ENCODE measurements around the gene TRIM72.

TRIM72 gene

DNA sequence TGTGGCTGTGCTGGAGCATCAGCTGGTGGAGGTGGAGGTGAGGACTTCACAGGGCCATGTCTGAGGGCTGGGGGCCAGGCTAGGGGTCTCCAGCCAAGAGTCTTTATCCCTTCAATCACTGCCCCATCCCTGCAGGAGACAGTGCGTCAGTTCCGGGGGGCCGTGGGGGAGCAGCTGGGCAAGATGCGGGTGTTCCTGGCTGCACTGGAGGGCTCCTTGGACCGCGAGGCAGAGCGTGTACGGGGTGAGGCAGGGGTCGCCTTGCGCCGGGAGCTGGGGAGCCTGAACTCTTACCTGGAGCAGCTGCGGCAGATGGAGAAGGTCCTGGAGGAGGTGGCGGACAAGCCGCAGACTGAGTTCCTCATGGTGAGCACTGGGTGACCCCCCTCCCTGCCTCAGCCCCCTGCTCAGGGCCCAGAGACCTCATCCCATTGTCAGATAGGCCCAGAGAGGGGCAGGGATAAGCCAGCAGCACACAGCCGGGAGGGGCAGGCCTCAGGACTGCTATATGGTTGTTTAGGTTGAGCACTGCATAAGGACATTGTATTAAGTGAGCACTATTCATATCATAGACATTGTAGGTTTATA lies 5.3 kb downstream of the TRIM72 start:
- TF ChIP-seq EZH2phosphoT487 (IDR thresholded peaks at IDR 0.05; ENCODE audit: borderline replicate concordance, low read length), result no peak
- TF ChIP-seq, protein P1, sequence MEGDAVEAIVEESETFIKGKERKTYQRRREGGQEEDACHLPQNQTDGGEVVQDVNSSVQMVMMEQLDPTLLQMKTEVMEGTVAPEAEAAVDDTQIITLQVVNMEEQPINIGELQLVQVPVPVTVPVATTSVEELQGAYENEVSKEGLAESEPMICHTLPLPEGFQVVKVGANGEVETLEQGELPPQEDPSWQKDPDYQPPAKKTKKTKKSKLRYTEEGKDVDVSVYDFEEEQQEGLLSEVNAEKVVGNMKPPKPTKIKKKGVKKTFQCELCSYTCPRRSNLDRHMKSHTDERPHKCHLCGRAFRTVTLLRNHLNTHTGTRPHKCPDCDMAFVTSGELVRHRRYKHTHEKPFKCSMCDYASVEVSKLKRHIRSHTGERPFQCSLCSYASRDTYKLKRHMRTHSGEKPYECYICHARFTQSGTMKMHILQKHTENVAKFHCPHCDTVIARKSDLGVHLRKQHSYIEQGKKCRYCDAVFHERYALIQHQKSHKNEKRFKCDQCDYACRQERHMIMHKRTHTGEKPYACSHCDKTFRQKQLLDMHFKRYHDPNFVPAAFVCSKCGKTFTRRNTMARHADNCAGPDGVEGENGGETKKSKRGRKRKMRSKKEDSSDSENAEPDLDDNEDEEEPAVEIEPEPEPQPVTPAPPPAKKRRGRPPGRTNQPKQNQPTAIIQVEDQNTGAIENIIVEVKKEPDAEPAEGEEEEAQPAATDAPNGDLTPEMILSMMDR (IDR thresholded peaks at IDR 0.05; ENCODE audit: low read depth, low read length, poor library complexity, severe bottlenecking), result no peak
- Histone ChIP-seq H3K27ac (ENCODE audit: low read depth, low read length) (no peak overlapping the region), H3K9me3 (ENCODE audit: control insufficient read depth, insufficient read depth, low read length) (no peaks in the 10 kb centered on the region), H3K36me3 (ENCODE audit: control insufficient read depth, low read length) (no peaks in the 10 kb centered on the region), H3K4me2 (ENCODE audit: low read length) (no peak overlapping the region), H3K4me1 (ENCODE audit: control insufficient read depth, low read length) (no peaks in the 10 kb centered on the region), H3K9me2 (replicated peaks; ENCODE audit: control insufficient read depth, low read length) (no peaks in the 10 kb centered on the region), H3F3A (ENCODE audit: control insufficient read depth, insufficient read depth) (no peaks in the 10 kb centered on the region), H3K79me2 (ENCODE audit: control insufficient read depth, low read length) (no peaks in the 10 kb centered on the region), H3K4me3 (ENCODE audit: low read length) (no peak overlapping the region), H3K27me3 (ENCODE audit: control insufficient read depth, low read length) (peaks cover 32% of the 10 kb centered on the region), H4K20me1 (ENCODE audit: control insufficient read depth, insufficient read depth, low read depth, low read length) (no peaks in the 10 kb centered on the region)

DNA sequence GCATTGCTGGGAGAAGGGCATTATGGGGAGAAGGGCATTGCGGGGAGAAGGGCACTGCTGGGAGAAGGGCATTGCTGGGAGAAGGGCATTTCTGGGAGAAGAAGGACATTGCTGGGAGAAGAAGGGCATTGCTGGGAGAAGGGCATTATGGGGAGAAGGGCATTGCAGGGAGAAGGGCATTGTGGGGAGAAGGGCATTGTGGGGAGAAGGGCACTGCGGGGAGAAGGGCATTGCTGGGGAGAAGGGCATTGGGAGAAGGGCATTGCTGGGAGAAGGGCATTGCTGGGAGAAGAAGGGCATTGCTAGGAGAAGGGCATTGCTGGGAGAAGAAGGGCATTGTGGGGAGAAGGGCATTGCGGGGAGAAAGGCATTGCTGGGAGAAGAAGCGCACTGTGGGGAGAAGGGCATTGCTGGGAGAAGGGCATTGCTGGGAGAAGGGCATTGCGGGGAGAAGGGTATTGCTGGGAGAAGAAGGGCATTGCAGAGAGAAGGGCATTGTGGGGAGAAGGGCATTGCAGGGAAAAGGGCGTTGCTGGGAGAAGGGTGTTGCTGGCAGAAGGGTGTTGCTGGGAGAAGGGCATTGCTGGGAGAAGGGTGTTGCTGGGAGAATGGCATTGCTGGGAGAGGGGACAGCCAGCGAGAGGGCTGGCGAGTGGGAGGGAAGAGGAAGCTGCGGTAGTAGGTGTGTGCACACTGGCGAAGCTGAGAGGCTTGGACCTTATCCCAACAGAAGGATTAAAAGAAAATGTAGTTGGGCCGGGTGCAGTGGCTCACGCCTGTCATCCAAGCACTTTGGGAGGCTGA lies 7.6 kb downstream of the TRIM72 start:
- H3K27ac ChIP-seq (ENCODE audit: low read depth, low read length), result no peak overlapping the region
- no peak overlapping the region for H3K4me2 ChIP-seq (ENCODE audit: low read length)
- no peak overlapping the region for H3K4me3 ChIP-seq (ENCODE audit: low read length)
- no peaks in the 10 kb centered on the region for H3K4me1 ChIP-seq (ENCODE audit: control insufficient read depth, low read length)
- no peaks in the 10 kb centered on the region for H3K79me2 ChIP-seq (ENCODE audit: control insufficient read depth, low read length)
- peaks cover 10% of the 10 kb centered on the region for H3K27me3 ChIP-seq (ENCODE audit: control insufficient read depth, low read length)
- H3F3A ChIP-seq (ENCODE audit: control insufficient read depth, insufficient read depth), result no peaks in the 10 kb centered on the region
- H3K36me3 ChIP-seq (ENCODE audit: control insufficient read depth, low read length), result no peaks in the 10 kb centered on the region
- no peaks in the 10 kb centered on the region for H3K9me2 ChIP-seq (replicated peaks; ENCODE audit: control insufficient read depth, low read length)
- H4K20me1 ChIP-seq (ENCODE audit: control insufficient read depth, insufficient read depth, low read depth, low read length), result no peaks in the 10 kb centered on the region
- no peak for TF ChIP-seq EZH2phosphoT487 (IDR thresholded peaks at IDR 0.05; ENCODE audit: borderline replicate concordance, low read length)
- TF ChIP-seq, protein P1 (IDR thresholded peaks at IDR 0.05; ENCODE audit: low read depth, low read length, poor library complexity, severe bottlenecking), result no peak
- no peaks in the 10 kb centered on the region for H3K9me3 ChIP-seq (ENCODE audit: control insufficient read depth, insufficient read depth, low read length)

DNA sequence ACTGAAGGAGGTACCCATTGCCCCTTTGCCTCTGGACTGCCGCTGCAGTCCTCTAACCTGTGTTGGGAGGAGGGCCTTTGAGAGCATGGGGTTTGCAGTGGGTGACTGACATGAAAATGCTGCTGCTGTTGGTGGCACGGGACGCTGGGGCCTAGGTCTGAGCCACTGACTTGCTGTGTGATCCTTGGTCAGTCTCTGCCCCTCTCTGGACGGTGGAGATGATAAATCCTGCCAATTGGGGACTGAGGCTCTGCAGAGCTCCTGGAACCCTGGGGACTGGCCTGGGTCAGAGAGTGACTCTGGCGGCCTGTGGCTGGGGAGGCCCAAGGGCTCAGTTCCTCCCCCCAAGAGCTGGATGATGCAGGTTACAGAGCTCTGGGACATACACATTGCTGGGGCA lies 9.1 kb downstream of the TRIM72 start:
- Histone ChIP-seq H3K4me3 (ENCODE audit: low read length) (no peak overlapping the region), H3K4me1 (ENCODE audit: control insufficient read depth, low read length) (no peaks in the 10 kb centered on the region), H3K9me2 (replicated peaks; ENCODE audit: control insufficient read depth, low read length) (no peaks in the 10 kb centered on the region), H3K27ac (ENCODE audit: low read depth, low read length) (no peak overlapping the region), H3K27me3 (ENCODE audit: control insufficient read depth, low read length) (0 out of 2 replicates have a peak, but pooled peaks cover 3% of the 10 kb centered on the region), H3F3A (ENCODE audit: control insufficient read depth, insufficient read depth) (no peaks in the 10 kb centered on the region), H3K4me2 (ENCODE audit: low read length) (no peak overlapping the region), H3K36me3 (ENCODE audit: control insufficient read depth, low read length) (no peaks in the 10 kb centered on the region), H3K9me3 (ENCODE audit: control insufficient read depth, insufficient read depth, low read length) (no peaks in the 10 kb centered on the region), H4K20me1 (ENCODE audit: control insufficient read depth, insufficient read depth, low read depth, low read length) (no peaks in the 10 kb centered on the region), H3K79me2 (ENCODE audit: control insufficient read depth, low read length) (no peaks in the 10 kb centered on the region)
- no peak for TF ChIP-seq EZH2phosphoT487 (IDR thresholded peaks at IDR 0.05; ENCODE audit: borderline replicate concordance, low read length)
- TF ChIP-seq, protein P1 (IDR thresholded peaks at IDR 0.05; ENCODE audit: low read depth, low read length, poor library complexity, severe bottlenecking), result no peak
